Urothelium cell line (cell line): ENCODE results near the gene CCDC78.
A peak's percentile ranks its signal among the peaks of the same experiment; 100 is the strongest.

Experiments
- DNase-seq: peaks from one replicate; pipeline ENCODE4 v3.0.0; 2011; ENCODE audit warnings: low spot score, mixed read lengths
- FAIRE-seq: peaks from 2 replicates; lab custom pipeline; 2011; peaks lifted over from hg19 to GRCh38; lab: Jason Lieb, UNC

The CCDC78 gene

DNA sequence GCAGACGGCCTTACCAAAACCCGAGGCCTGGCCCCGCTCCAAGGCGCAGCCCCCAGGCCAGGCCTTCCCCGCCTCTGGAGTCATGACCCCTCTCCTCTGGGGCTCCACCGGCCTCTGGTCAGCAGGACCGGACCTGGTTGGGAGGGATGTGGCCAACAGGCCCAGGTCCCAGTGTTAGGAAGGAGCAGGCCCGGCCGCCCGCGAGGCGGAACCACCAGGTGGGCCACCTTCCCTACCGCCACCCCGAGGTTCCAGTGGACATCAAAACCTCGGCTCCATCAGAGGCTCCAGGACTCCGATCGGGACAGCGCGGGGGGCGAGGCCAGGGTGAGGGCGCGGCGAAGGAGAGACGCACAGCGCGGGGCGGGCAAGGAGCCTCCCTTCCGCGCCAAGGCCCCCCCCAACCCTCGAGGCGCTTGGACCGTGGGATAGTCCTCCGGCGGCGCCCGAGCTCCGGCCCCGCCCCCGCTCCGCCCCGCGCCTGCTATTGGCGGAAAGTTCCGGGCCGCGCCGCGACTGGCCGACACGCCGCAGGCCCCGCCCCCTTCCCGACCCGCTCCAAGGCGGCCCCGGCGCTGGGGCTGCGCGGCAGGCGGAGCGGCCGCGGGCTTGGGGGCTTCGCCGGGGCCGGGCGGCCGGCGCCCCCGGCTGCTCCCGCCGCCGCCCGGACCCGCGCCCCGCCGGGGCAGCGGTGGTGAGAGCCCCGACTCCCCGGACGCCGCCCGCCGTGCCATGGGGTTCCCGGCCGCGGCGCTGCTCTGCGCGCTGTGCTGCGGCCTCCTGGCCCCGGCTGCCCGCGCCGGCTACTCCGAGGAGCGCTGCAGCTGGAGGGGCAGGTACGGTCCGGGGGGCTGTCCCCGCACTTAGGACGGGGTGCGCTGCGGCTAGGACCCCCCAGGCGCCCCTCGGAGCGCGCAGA lies 11.4 kb downstream of the CCDC78 start, which contains the start of gene METRN:
Gene METRN, plus strand, starts transcription at position 561 of the 919 bp plus-strand sequence. Its CDS starts 172 bp downstream, at position 733.
- peak; percentile 94 for DNase-seq
- peak; percentile 42 for FAIRE-seq

GRCh38 chr16:714079-714478 lies 12.2 kb downstream of the CCDC78 start:
- FAIRE-seq = no peak
- no peak for DNase-seq

GRCh38 chr16:712740-713250 lies 13.4 kb downstream of the CCDC78 start:
- DNase-seq (peak; percentile 81), FAIRE-seq (peak; percentile 93)

- DNase-seq = peak; percentile 73
- FAIRE-seq = no peak
Measured at GRCh38 chr16:711548-712320, 14.5 kb downstream of the CCDC78 start.

DNA sequence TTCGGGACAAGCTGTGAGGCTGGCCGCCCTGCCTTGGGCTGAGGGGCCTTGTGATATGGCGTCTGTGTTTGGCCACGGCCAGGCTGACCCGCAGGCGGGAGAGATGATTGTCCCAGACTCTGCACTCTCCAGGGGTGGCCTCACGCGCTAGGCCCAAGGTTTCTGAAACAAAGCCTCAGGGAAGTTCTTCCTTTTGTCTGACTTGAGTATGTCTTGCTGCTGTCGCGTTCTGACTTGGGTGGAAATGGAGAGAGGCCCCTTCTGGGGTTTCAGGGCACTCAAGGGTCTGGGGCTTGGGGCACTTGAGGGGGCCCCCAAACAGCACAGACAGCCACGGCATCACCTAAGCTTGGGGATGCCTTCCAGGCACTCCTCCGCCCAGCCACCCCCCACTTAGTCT lies 15.2 kb downstream of the CCDC78 start:
- DNase-seq = no peak
- no peak for FAIRE-seq

- FAIRE-seq = no peak
- DNase-seq = no peak
Measured at GRCh38 chr16:710500-711075, 15.7 kb downstream of the CCDC78 start.

GRCh38 chr16:709566-710499 lies 16.4 kb downstream of the CCDC78 start:
- DNase-seq = peak; percentile 94
- FAIRE-seq = peak; percentile 76

GRCh38 chr16:708959-709358 lies 17.3 kb downstream of the CCDC78 start:
- DNase-seq = no peak
- no peak for FAIRE-seq

- no peak for DNase-seq
- FAIRE-seq = no peak
Measured at GRCh38 chr16:708019-708418, 18.2 kb downstream of the CCDC78 start.

DNA sequence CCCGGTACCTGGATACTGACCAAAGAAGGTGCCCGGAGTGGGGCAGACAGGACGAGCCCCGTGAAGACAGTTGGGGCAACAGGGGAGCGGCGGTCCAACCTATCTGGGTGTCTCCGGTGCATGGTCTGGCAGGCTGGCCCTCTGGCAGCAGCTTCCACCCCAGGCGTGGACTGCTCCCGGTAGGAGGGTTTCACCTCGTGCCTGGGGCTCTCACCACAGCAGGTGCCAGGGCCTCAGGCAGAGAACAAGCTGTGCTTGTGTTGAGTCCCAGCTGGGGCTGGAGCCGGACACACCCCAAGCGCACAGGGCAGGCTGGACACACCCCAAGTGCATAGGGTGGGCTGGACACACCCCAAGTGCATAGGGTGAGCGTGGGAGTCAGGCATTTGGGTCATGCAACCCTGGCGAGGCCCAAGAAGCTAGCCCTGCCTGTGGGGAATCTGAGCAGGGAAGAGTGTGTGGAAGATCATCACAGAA lies 19.1 kb downstream of the CCDC78 start:
- DNase-seq = no peak
- FAIRE-seq = no peak

GRCh38 chr16:706189-707061 lies 19.8 kb downstream of the CCDC78 start:
- DNase-seq (no peak), FAIRE-seq (no peak)

GRCh38 chr16:705431-706188 lies 20.6 kb downstream of the CCDC78 start, which contains the start of gene FBXL16:
Gene FBXL16 (minus strand): TSS chr16:705801. CDS start chr16:697405, 8,396 bp downstream.
- peak; percentile 40 for FAIRE-seq
- DNase-seq = peak; percentile 92

DNA sequence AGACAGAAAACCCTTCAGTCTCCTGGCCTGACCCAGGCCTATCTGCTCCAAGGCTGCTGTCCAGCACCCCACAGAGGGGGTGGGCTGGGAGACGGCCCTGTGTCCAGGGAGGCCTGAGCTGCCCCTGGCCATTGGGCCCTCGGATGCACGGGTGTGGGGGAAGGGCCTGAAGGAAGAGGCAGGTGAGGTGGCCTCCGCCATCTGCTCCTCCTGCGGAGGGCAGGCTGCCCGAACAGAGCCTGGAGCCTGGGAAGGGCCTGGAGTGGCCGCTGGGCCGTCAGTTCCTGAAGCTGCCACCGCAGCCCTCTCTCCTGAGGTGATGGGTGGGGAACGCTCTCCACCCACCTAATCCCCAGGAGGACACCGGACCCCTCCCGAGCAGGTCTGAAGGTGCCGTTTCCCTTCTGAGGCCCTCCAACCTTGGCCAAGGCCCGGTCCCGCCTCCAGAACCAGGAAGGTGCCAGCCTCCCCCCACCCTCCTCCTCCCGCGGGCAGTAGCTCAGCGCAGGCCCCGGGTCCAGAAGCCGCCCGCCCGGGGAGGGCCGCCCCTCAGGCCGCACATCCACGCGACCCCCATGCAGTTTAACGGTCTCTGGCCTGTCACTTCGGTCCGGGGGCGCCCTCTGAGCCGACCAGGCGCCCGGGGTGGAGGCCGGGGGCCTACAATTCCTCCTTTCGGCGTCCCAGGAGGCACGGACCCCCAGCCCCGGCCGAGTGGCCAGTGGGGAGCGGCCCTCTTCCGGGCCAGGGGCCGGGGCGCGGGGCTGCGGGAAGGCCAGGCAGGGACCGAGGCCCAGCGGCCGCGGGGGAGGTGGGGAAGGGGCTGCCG lies 21.5 kb downstream of the CCDC78 start:
- DNase-seq (no peak), FAIRE-seq (no peak)

DNA sequence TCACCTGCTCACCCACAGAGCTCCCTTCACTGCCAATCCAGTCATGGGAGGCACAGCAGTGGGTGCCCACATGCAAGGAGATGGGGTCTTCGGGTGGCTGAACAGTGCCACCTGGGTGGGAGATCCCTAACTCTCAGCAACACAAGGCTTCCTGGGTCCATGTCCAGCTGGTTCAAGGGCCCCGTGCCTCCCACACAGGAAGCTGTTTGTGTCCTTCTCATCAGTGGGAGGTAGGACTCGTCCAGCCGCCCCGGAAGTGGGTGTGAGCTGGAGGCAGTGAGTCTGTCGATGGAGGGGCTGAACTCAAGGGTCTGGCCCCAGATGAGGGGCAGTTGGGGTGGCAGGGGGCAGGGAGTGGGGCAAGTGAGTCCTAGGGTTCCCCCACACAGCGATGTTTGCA lies 22.2 kb downstream of the CCDC78 start:
- no peak for FAIRE-seq

GRCh38 chr16:703406-703805 lies 22.8 kb downstream of the CCDC78 start:
- DNase-seq (no peak), FAIRE-seq (no peak)

More for the DNA sequence above, 22.2 kb downstream of the CCDC78 start:
- DNase-seq = no peak

DNA sequence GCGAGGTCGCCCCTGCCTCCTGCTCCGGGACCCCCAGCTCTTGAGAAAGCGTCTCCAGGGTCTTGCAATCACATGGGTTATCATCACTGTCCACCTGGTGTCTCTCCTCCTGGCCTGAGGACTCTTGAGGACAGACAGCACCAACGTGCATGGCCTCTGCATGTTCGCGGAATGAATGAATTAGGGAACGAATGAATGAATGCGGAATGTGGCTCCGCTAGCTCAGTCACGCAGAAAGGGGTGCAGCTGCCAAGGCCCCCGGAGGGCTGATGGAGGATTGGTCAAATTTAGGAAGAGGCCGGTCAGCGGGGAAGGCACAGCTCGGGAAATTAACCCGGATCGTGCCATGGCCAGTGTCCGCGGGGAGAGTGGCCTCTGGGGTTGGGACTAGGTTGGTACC lies 23.9 kb downstream of the CCDC78 start:
- DNase-seq (no peak), FAIRE-seq (no peak)
